Measurements from ENCODE around the gene MCM9.
A peak's percentile ranks its signal among the peaks of the same experiment; 100 is the strongest.

Gene MCM9
- 58.3 reads per million, percentile 72 among the genes with 10 or more reads in this experiment for total RNA-seq

- peak; percentile 79 for DNase-seq
Observed at GRCh38 chr6:118934461-118935330, at the start of gene MCM9. MCM9 (minus strand) TSS chr6:118935159; CDS start chr6:118931723, 3,436 bp downstream.

DNA sequence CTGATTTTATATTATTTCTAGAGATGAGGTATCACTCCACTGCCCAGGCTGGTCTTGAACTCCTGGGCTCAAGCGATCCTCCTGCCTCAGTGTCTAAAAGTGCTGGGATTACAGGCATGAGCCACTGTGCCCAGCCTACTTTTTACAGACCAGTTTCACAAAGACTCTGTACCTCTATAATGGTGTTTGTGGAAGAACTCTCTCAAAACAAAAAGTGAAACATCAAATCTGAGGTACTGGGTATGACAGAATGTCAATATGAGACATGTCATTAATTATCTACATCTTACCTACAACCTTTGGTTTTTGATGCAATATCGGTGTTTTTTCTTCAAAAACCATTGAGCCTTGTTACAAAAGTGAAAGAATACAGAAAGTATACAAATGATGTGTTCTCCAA, 49.4 kb upstream of the MCM9 start:
- DNase-seq = no peak

DNA sequence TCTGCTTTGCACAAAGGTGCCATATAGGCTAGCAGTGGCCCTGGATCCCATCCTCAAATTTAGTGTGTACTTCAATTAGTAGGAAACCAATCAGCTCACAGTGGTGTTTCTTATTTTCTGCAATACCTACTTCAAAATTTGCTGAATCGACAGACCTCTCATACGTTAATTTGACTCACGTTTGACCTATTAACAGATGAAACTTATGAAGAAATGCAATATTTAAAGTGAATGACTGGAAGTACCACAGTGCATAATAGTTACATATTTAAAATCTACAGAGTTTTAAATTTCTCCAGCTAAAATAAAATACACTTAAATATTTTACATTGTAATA, 47.6 kb upstream of the MCM9 start:
- no peak for DNase-seq

- DNase-seq = no peak
Observed at GRCh38 chr6:118981884-118982574, 47.1 kb upstream of the MCM9 start.

DNA sequence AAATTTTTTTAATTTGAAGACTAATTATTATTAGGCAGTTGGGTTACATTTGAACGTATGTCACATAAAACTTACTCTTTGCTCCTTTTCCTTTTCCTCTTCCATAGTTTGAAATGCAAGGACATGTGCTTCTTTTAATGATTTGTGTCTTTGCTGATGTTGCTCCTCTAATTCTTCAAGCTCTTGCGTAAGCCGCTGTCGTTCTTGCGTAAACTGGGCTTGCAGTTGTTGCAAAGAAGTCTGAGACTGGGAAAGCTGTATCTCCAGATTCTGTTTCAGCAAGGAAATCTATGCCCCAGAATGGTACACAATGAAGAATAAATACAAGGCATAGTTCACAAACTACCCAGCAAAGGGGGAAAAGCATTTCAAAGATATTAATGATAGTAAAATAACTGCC, 45.1 kb upstream of the MCM9 start:
- DNase-seq = no peak

DNA sequence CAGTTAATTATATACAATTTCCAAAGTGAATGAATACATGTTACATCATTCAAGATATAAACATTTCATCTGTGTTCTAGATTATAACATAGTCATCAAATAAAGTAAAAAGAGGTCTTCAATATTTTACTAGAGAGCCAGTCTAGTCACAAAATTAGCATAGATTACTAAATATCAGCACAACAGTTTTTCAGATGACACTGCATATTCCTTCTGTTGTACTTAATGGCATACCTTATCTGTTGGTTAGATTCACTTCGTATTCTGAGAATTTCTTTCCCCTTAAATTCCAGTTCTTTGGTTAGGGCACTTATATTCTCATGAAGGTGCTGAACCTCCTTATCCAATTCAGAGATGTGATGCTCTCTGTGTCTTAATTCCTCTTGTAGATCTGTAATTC, 39.8 kb upstream of the MCM9 start:
- no peak for DNase-seq

- no peak for DNase-seq
Observed at GRCh38 chr6:118971682-118972081, 36.7 kb upstream of the MCM9 start.

- no peak for DNase-seq
Observed at GRCh38 chr6:118970866-118971265, 35.9 kb upstream of the MCM9 start.

DNA sequence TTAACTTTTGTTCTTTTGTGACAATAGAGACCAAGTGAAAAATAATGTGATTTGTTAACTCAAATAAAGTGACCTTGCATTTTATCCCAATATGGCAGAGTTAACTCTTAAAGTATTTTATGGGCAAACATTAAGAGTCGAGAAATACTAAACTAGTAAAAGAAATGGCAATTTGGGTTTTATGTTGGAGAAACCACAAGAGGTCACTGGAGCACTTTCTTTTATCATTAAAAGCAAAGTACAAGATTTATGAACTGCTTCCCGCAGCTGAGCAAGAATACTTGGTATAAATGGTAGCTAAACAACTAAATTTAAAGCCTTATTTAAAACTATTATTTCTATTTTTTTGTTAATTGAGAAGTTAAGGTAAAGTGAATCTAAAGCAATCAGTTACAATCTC, 33.5 kb upstream of the MCM9 start:
- no peak for DNase-seq

DNA sequence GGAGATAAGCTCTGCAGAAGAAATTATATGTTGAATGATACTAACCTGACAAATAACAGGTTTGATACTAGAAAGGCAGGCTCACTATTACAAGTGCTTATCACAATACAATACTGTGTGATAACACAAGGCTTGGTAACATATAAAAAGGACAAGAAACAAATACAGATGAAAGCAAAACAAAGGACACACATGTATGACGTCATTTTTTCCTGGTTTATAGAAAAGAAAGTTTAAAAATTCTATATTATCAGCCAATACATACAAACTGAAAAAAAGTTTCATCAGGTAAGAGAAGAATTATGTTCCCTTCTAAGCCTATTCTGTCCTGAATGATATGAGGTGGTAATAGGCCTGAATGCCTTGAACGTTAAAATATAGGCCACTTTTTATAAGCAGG, 32.3 kb upstream of the MCM9 start:
- DNase-seq = no peak

DNA sequence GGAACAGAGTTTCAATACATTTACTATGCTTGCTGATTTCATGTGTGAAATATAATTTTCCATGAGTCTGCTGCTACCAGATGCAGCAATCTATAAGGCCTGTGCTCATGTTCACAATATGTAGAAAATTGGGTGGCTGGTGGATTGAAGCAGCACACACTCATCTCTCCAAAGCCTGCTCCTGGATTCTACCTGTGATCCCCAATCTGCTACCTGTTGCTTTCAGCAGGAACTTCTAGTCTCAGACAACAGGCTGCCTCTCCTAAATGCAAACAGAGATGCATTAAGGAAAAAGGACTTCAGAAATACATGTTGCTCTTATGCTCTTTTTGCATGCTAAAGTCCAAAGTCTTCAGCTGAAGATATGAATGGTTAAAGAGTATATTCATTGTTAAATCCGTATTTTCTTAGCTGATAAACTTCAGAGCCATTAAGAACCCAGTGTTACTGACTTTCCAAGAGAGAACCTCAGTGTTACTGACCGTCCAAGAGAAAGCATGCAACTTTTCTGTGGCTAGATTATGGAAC, 30.9 kb upstream of the MCM9 start:
- no peak for DNase-seq

GRCh38 chr6:118965371-118965770, 30.4 kb upstream of the MCM9 start:
- DNase-seq = no peak

GRCh38 chr6:118963003-118963402, 28.0 kb upstream of the MCM9 start:
- DNase-seq = no peak

- DNase-seq = no peak
Observed at GRCh38 chr6:118959903-118960302, 24.9 kb upstream of the MCM9 start.

GRCh38 chr6:118953391-118953790, 18.4 kb upstream of the MCM9 start:
- no peak for DNase-seq

- no peak for DNase-seq
Observed at GRCh38 chr6:118952683-118953082, 17.7 kb upstream of the MCM9 start.

- DNase-seq = no peak
Observed at GRCh38 chr6:118945217-118945616, 10.3 kb upstream of the MCM9 start.

- no peak for DNase-seq
Observed at GRCh38 chr6:118940770-118941169, 5.8 kb upstream of the MCM9 start.

DNA sequence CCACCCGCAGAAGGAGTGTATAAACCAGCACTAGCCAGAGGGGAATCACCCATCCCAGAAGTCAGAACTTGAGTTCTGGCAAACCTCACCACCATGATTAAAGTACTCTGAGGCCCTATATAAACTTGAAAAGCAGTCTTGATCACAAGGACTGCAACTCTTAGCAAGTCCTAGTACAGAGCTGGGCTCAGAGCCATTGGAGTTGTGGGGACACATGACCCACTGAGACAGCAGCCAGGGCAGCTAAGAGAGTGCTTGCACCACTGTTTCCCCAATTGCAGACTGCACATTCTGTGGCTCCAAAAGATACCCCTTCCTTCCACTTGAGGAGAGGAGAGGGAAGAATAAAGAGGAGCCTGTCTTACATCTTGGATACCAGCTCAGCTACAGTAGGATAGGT, 4.7 kb upstream of the MCM9 start:
- DNase-seq = no peak

GRCh38 chr6:118935978-118936703, 1.2 kb upstream of the MCM9 start:
- DNase-seq = no peak

GRCh38 chr6:118935331-118935668, 341 bp upstream of the MCM9 start:
- no peak for DNase-seq

- DNase-seq = no peak
Observed at GRCh38 chr6:118933855-118934460, 1.0 kb downstream of the MCM9 start.

- DNase-seq = no peak
Observed at GRCh38 chr6:118932421-118932820, 2.5 kb downstream of the MCM9 start.
